Activated T-cell treated with anti-CD3 and anti-CD28 coated beads, Interleukin-2, amount 50 U/mL, for 1 hour (primary cell): ENCODE results near the gene APBB2.

ENCODE experiments used
- DNase-seq: peaks from one replicate; pipeline ENCODE4 v3.0.0-alpha.2; 2020

APBB2 gene

DNA sequence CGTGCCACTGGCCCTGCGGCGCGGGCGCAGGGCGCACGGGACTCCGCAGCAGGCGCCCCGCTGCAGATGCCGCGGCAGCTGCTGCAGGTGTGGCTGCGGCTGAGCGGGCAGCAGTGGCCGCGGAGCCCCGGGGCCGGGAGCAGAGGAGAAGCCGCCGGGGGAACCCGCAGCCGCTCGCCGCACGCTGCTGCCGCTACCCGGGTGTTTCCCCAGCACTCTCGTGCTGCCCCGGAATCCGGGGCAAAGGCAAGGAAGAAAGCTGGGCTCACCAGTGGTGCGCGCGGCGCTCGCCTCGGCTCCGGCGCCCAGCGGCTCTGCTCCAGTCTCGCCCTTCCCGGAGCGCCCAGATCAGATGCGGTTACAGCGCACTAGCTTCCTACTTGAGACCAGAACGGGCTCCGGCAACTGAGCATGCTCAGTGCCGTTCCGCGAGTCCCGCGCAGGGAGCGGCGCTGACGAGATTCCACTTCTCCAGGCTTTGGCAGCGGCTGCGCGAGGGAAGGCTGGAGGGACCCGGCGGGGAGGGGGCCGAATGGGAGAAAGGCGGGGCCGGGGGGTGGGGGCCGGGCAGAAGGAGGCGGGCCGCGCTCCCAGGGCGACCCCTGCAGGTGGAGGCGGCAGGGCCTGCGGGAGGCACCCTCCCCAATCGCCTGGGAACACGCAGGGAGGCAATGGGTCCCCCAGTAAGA, at the start of gene APBB2:
APBB2 (minus strand) TSS at position 407 of the 689 bp plus-strand sequence. CDS start 181,288 bp downstream, outside the sequence.
- DNase-seq: peak; percentile 26

DNA sequence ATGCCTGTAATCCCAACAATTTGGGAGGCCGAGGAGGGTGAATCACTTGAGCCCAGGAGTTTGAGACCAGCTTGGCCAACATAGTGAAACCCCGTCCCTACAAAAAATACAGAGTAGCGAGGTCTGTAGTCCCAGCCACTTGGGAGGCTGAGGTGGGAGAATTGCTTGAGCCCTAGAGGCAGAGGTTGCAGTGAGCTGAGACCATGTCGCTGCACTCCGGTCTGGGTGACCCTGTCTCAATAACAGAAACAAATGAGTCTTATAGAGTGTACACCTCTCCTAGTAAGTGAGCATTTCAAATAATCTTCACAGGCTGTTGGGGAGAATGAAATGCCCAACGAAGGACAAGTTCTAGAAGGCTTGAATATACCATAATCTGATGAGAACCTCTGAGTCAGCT, 47.9 kb upstream of the APBB2 start:
- DNase-seq: no peak

DNA sequence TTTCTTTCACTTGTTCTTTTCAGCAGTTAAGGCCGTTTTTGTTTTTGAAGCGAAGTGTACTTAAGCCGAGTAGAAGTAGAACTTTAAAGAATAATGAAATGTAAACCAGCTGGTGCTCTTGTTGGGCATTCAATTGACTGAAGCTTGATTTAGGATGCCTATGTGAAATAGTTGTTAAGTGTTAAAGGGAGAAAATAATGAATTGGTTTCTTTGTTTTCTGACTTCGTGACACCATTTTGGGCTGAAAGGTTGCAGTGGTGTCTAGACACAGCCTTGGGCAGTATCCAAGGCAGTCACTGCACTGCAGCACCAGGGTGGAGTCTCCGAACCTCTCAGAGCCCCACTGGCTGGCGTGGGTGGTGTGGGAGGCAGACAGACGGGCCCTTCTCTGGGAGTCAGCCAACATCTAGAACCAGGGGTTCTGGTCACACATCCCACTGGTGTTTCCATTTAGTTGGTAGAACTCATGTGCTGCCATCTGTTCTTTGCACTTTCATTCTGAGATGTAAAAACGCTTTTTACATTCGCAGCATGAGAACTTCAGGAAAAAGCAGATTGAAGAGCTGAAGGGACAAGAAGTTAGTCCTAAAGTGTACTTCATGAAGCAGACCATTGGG, 45.9 kb upstream of the APBB2 start:
- no peak for DNase-seq

DNA sequence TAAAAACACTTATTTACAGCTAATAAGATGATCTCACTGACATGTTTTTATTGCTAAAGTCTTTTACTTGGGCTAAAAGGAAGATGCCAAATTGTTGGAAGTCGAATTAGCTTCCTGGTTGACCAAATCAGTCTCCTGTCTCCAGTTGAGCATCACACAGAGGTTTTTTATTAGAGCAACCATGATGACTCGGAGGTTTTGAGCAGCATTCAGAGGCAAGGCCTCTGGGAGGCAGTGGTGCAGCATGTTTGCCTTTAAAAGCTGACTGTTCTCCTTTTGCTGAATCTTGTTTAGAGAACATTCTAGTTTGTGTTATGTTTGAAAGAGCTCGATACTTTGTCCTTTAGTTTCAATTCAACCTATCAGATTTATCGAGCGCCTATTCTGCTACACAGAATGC, 44.4 kb upstream of the APBB2 start:
- no peak for DNase-seq

DNA sequence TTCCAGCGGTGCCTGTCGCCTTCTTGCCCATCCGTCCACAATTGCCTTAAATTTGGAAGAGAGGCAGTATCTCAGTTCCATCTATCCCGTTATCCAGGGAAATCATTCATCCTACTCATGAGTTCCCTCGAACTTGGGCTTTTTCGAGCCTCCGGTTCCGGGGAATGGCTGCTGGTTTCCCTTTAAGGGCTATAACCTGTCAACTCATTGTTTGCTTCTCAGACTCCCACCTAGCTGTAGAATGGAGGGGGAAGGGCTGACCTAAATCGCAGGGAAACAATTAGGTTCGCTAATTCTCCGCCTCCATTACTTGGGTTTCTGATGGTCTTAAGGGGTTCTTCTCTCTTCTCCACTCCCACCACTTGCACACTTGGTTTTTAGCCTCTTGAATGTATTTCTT, 43.6 kb upstream of the APBB2 start:
- no peak for DNase-seq

DNA sequence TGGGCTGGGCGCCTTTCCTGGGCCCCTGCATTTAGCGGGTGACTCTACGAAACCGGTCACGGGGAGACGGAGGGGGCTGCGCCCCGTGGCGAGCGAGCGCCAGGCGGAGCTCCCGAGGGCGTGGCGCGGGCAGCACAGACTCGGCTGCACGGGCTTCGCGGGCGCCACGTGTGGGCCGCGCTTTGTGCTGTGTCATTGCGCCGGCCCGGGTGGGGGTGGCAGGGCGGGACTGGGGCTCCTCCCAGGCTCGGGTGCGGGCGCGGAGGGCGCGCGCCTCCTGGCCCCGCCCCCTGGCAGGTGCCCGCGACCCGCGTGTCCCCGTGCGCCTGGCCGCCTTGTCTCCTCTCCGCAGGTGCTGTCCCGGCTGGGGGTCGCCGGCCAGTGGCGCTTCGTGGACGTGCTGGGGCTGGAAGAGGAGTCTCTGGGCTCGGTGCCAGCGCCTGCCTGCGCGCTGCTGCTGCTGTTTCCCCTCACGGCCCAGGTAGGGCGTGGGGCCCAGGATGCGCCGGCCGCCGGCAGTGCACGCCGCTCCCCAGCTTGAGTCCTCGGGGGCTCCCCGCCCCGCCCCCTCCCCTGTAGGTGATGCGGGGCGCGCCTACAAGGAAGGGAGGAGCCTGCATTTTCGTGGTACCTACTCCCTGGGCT, 43.0 kb upstream of the APBB2 start:
- DNase-seq: no peak

DNA sequence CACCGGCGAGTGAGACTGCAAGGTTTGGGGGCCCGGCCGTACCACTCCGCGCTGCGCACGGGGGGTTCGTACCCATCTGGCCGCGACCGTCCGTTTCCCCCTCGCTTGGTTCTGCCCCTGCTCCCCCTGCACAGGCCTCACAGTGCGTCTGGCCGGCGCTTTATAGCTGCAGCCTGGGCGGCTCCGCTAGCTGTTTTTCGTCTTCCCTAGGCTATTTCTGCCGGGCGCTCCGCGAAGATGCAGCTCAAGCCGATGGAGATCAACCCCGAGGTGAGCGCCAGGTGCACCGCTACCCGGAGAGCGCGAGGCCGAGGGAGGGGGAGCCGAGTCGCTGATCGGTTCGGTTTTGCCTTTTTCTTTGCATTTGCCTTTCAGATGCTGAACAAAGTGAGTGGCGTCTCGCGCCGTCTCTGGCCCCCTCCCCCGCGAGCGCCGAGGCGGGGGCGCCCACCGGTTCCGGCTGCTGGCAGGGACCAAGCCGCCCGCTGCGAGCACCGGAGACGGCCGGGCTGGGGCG, 42.5 kb upstream of the APBB2 start, which contains the start of gene UCHL1:
UCHL1 (plus strand) TSS at position 189 of the 517 bp plus-strand sequence; CDS start at position 238, 49 bp downstream.
- no peak for DNase-seq

DNA sequence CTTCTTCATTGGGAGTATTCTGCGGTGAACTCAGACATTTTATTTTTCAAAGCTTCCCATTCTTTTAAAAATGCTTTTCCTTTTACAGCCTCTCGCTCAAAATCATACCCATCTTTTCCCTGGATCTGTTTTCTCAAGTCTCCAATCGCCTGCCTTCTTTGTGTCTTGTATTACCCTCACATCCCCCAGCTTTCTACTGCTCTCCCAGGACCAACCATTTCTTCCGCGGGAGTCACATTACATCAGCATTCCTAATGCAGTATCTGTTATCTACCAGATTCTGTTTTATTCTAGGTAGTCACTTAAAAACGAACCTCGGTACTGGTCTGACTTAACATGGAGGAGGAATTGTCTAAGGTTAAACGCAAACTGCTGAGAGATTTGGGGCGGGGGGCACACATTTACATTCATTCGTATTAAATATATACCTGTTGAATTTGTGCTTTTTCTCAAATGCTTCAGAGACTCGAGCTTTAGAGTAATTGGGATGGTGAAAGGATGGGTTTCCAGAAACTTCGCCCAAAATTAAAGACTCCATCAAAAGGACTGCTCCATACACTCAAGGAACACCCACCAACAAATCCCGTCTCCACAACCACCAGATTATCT, 41.9 kb upstream of the APBB2 start:
- DNase-seq: no peak

DNA sequence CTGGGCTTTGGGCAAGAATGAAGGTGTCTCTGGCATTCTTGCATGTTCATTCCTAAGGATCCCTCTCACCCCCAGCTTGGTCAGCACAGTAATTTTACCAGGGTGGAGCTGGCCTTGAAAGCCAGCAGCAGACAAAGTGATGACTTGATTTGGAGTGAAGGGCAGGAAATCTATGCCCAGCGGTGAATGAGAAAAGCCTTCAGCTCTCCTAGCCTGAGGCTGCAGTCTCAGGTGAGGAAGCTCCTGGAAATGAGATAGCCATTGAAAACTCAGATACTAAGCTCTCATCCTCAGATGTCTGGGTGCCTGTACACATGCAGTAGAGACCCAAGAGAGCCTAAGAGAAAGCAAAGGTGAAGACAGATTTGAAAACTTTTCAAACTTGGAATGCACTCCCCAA, 31.6 kb upstream of the APBB2 start:
- no peak for DNase-seq

DNA sequence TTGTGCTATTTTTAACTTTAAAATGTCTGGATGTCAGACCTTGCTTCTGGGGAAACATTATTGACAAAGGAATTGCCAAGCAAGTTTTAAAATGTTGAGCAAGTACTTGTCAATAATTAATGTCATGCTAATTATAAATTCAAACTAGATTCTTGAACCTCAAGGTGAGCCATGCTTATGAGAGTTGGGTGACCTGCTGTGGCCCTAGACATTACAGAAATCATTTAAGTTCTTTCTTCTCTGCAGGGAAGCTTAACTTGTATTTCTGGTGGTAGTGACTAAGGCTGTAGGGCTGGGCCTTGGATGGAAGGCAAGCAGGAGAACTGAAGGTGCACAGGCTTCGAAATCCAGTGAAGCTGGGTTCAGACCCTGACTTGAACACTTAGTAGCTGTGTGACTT, 27.6 kb upstream of the APBB2 start:
- DNase-seq: no peak

DNA sequence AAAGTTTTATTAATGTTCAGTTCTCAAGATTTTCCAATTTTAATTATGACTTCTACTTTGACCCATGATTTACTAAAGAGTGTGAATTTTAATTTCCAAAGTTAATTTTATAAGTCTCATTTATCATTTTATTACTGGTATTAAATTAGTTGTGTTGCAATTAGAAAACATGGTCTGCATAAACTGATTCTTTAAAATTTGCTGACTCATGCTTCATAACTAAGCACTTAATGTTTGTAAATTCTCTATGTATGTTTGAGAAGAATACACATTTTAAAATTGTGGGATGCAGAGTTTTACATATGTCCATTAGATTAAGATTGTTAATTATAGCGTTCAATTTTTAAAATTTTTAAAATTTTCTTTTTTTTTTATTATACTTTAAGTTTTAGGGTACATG, 22.2 kb upstream of the APBB2 start:
- no peak for DNase-seq

DNA sequence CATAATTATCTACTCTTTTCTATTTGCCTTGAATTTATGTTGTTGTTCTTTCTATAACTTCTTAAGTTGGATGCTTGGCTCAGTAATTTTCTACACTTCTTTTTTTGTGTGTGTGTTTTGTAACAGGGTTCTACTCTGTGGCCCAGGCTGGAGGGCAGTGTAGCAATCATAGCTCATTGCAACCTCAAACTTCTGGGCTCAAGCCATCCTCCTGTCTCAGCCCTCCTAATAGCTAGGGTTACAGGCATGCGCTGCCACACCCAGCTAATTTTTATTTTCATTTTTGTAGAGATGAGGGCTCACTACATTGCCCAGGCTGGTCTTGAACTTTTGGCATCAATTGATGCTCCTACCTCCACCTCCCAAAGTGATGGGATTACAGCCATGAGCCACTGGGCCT, 21.7 kb upstream of the APBB2 start:
- DNase-seq: no peak

DNA sequence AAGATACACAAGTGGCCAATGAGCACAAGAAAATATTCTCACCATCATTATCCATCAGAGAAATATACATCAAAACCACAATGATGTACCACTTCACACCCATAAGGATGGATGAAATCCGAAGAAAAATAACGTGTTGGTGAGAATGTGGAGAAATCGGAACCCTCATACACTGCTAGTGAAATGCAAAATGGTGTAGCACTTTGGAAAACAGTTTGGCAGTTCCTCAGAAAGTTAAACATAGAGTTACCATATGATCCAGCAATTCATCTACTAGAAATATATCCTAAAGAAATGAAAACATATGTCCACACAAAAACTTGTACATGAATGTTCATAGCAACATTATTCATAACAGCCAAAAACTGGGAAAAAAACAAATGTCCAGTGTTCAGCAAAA, 18.5 kb upstream of the APBB2 start:
- DNase-seq: no peak

DNA sequence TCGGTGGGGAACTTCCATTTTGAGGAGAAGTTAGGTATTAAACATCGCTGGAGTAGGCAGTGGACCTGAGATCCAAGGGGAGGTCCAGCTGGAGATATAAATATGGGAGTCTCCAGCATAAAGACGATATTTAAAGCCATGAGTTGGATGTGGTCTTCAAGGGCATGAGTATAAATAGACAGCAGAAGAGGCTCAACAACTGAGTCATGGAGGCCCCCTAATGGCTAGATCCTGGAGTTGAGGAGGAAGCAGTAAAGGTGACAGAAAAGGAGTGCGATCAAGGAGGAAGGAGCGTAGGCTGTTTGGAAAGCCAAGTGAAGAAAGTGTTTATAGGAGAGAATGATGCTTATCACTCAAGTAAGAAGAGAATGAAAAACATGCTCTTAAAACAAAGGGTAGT, 18.1 kb upstream of the APBB2 start:
- no peak for DNase-seq

DNA sequence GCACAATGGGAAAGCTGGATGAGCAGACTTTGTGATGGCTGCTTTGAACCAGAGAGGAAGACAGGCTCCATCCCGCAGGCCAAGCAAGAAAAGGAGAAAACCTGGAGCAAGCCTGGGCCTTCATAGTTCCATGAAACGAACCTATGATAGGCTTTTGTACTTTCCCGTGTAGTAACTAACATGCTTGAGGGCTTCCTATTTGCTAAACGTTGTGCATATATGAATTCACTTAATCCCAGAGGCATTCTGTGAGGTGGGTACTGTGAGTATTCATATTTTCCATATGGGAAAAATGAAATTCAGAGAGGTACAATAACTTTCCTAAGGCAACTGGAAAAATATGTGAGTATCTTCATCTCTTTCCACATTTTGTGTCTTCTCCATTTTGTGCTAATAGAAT, 13.6 kb upstream of the APBB2 start:
- no peak for DNase-seq

DNA sequence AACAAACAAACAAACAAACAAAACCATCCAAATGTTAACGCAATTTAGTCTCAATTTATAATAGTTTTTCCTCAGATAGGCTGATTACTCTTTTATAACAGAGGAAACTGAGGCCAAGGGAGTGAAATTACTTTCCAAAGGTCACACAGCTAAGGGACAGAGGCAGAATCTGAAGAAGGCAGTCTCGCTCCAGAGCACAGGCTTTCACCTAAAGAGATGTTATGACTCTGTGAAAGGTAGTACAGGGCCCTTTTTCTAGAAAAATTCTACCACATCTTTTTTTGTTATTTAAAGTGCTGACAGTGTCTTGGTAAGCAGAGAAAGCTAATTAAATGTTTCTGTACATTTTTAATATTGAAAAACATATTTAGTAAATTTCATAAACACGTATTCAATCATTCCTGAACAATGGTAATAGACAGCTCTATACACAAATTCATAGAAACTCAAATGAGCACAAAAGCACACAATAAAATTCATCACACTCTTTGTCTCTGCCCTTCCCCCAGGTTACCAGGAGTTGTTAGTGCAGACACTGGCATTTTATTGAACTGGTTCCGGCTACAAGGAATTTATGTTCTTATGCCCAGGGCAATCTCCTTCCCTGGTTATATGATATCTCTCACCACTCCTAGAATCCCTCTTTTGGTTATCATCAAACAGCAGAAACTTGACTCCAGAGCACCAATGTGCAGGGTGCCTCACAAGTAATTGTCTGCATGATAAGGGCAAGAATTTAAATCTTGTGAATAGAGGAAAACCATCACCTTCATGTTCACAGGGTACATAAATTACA, 7.7 kb upstream of the APBB2 start:
- no peak for DNase-seq

DNA sequence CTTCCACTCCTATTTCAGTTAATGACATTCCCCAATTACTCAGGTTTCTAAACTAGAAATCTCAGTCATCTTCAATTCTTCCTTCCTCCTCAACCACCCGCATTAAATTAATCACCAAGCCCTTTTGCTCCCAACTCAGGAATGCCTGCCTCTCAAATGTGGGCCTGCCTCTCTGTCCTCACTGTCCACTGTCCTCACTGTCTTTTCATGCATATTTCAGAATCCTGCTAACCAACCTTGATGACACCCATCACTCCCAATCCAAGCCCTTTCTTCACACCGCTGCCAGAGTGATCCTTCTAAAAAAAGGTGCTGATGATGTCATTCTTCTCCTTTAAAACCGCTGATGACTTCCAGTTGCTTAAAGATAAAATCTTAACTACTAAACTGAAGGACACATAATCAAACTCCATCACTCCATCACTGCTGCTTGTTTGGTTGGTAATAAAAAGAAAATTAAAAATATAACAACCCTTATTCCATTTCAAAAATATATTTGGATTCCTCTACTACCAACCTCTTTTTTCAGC, 5.1 kb upstream of the APBB2 start:
- DNase-seq: no peak

DNA sequence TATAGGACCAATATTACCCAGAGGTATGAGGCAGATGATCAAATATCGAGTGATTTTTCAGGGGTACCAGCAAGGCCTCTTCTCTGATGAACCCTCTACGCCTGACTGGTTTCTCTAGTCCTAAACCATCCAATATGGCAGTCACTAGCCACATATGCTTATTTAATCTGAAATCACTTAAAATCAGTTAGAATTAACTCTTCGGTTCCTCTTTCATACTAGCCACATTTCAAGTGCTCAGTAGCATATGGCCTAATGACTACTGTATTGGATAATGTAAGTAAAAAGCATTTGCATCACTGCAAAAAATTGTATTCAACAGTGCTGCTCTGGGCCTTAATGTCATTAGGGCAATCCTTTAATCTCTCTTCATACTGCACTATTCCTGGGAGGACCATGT, 4.4 kb upstream of the APBB2 start:
- no peak for DNase-seq

DNA sequence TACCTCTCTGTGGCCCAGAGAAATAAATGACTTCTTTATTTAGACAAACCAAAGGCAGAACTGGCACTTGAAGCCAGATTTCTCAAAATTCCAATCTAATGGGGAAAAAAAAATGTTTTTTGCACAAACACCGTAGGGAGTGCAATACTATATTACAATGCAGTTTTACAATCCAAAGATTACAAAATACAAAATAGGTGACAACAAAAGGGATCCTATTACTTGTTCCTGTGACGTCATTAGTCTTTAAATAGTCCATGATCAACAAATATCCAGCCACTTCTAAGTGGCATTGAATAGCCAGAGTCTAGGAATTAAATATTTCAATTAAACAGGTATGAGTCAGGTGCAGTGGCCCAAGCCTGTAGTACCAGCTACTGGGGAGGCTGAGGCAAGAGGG, 3.0 kb upstream of the APBB2 start:
- no peak for DNase-seq

DNA sequence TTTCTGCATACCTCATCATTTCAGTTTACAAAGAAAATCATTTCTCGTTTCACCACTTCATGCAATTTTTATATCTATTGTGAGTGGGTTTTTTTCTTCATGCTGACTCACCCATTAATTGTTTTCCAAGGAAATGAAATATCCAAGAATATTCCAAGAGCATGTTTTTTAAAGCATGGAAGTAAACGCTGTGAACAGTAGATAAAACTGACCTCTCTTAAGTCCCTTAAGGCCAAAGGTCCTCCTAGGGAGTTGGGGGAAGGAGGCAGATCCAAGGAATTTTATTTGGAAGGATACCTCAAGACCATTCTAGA, 2.6 kb upstream of the APBB2 start:
- DNase-seq: no peak

DNA sequence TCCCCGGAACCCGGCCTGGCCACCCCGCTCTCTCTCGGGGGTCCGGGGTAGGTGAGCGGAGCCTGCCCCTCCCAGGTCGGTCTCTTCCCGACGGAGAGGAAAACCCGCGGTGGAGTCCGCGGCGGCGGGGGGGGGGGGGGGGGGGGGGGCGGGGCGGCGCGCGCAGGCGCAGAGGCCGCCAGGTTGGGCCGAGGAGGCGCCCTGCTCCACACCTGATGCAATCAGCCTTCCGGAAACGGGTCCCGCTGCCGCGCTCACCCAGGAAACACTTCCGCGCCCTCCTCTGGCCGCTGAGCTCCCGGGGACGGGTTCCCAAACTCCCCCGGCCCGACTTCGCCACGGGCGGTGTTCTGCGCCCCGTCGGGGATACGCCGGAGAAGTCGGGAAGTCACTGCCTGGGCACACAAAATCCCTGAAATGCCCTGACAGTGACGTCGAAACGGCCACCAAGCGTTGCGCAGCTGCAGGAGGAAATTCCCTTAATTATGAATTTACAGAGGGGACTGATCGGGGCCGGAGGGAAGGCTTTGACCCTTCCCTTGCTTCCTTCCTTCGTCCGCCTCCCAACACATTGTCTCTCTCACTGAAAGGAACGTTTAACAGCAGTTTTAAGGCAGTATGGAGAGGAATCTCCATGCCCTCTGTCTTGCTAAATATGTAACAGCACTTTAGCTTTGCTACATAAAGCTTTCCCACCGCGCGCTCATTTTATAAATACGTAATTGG, 2.1 kb upstream of the APBB2 start:
- peak; percentile 31 for DNase-seq

DNA sequence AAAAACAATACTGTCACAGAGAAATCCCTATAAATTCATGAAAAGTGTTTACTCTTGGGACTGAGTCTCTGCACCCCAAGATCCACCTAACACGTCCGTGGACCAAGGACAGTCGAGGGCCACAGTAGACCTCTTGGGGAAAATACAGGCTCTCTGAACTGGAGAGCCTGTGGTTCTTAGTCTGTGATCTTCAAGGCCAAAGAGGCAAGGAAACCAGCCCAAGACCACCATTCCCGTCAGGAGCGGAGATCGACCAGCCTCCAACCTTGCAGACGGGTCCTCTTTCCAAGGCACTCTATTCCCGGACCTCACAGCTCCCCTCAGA, 1.6 kb upstream of the APBB2 start:
- no peak for DNase-seq
